RCC 7860 (cell line): ENCODE data around the gene TACC2.
"Not testable (repeated sequence)": the region's sequence is repeated elsewhere in the genome, so short reads cannot be mapped to it uniquely, and the experiment has no call there.

ENCODE experiments used
- DNase-seq: peaks from one replicate; pipeline ENCODE4 v3.0.0-alpha.2; 2015; ENCODE audit warnings: low spot score
- FAIRE-seq: peaks from 2 replicates; lab custom pipeline; 2012; peaks lifted over from hg19 to GRCh38; lab: Jason Lieb, UNC

Gene TACC2

GRCh38 chr10:122089311-122090017, 100.5 kb downstream of the TACC2 start:
- DNase-seq (no peak), FAIRE-seq (no peak)

- DNase-seq (no peak), FAIRE-seq (no peak)
Observed at GRCh38 chr10:122091722-122092121, 102.8 kb downstream of the TACC2 start.

GRCh38 chr10:122093076-122093475, 104.1 kb downstream of the TACC2 start:
- FAIRE-seq (no peak), DNase-seq (no peak)

- not testable (repeated sequence) for DNase-seq, FAIRE-seq
Observed at GRCh38 chr10:122096181-122096580, 107.2 kb downstream of the TACC2 start.

GRCh38 chr10:122096705-122097104, 107.7 kb downstream of the TACC2 start:
- no peak for FAIRE-seq
- DNase-seq = no peak

- FAIRE-seq (no peak), DNase-seq (no peak)
Observed at GRCh38 chr10:122097935-122098334, 109.0 kb downstream of the TACC2 start.

GRCh38 chr10:122098924-122099323, 110.0 kb downstream of the TACC2 start:
- FAIRE-seq (no peak), DNase-seq (no peak)

GRCh38 chr10:122099562-122099961, 110.6 kb downstream of the TACC2 start:
- FAIRE-seq = no peak

GRCh38 chr10:122102146-122102868, 113.3 kb downstream of the TACC2 start:
- no peak for FAIRE-seq
- DNase-seq = no peak

More at GRCh38 chr10:122099562-122099961, 110.6 kb downstream of the TACC2 start:
- DNase-seq = no peak

GRCh38 chr10:122102869-122103525, 114.0 kb downstream of the TACC2 start:
- no peak for DNase-seq
- no peak for FAIRE-seq

- FAIRE-seq = no peak
- DNase-seq = no peak
Observed at GRCh38 chr10:122103592-122103991, 114.6 kb downstream of the TACC2 start.

- not testable (repeated sequence) for DNase-seq, FAIRE-seq
Observed at GRCh38 chr10:122108786-122109185, 119.8 kb downstream of the TACC2 start.

GRCh38 chr10:122112021-122112616, 123.2 kb downstream of the TACC2 start:
- peak; percentile 36 for DNase-seq

GRCh38 chr10:122112625-122113160, 123.7 kb downstream of the TACC2 start:
- no peak for FAIRE-seq
- peak; percentile 94 for DNase-seq

More at GRCh38 chr10:122112021-122112616, 123.2 kb downstream of the TACC2 start:
- FAIRE-seq = no peak

GRCh38 chr10:122113161-122113944, 124.4 kb downstream of the TACC2 start:
- peak; percentile 49 for DNase-seq
- FAIRE-seq = no peak

GRCh38 chr10:122113945-122114747, 125.2 kb downstream of the TACC2 start:
- DNase-seq = no peak
- FAIRE-seq = no peak

- DNase-seq (no peak), FAIRE-seq (no peak)
Observed at GRCh38 chr10:122115874-122116273, 126.9 kb downstream of the TACC2 start.

- FAIRE-seq (no peak), DNase-seq (no peak)
Observed at GRCh38 chr10:122116331-122116730, 127.4 kb downstream of the TACC2 start.

- FAIRE-seq (no peak), DNase-seq (no peak)
Observed at GRCh38 chr10:122117475-122117874, 128.5 kb downstream of the TACC2 start.
